GM12878 (cell line): ENCODE results near the gene TMEM225B.
"Not testable (repeated sequence)": the region's sequence is repeated elsewhere in the genome, so short reads cannot be mapped to it uniquely, and the experiment has no call there.

Experiments
- CHD2 ChIP-seq: IDR thresholded peaks from 2 replicates; pipeline ENCODE4 v1.6.1; 2011; ENCODE audit warnings: low read depth, low read length, improper control_type of control experiment, borderline replicate concordance
- NFIC ChIP-seq: IDR thresholded peaks from 2 replicates; pipeline ENCODE4 v1.6.1; 2012; ENCODE audit warnings: low read depth, mild to moderate bottlenecking, inconsistent platforms, low read length, moderate library complexity
- PBX3 ChIP-seq: IDR thresholded peaks from 2 replicates; pipeline ENCODE4 v1.6.1; 2011; ENCODE audit warnings: mild to moderate bottlenecking, low read depth, low read length, moderate library complexity; ENCODE audit not compliant: insufficient replicate concordance
- REST ChIP-seq: IDR thresholded peaks from 2 replicates; pipeline ENCODE4 v1.6.1; 2012; ENCODE audit warnings: mild to moderate bottlenecking, low read depth, low read length
- SMC3 ChIP-seq: IDR thresholded peaks from 2 replicates; pipeline ENCODE4 v1.6.1; 2011; ENCODE audit warnings: low read length, improper control_type of control experiment, borderline replicate concordance
- STAT1 ChIP-seq: fragments of 450-650 bp; conservative IDR thresholded peaks from 2 replicates; pipeline ENCODE4 v1.6.1; 2014; ENCODE audit warnings: antibody characterized with exemption, mild to moderate bottlenecking

GRCh38 chr7:99549545-99549944 is 48.5 kb upstream of the TMEM225B start:
- not testable (repeated sequence) for TF ChIP-seq CHD2, PBX3, SMC3, NFIC, STAT1, REST
